ENCODE results near the gene PLA2G3.

PLA2G3 gene

GRCh38 chr22:31103111-31103510 is 37.2 kb downstream of the PLA2G3 start:
- no peak overlapping the region for H3K4me3 ChIP-seq (ENCODE audit: low read depth, low read length)
- no peak for DNase-seq (ENCODE audit: low read depth)
- no peak for TF ChIP-seq CTCF (IDR thresholded peaks at IDR 0.05; ENCODE audit: low read depth, low read length, missing control alignments)

GRCh38 chr22:31102441-31103081 is 37.7 kb downstream of the PLA2G3 start:
- TF ChIP-seq CTCF (IDR thresholded peaks at IDR 0.05; ENCODE audit: low read depth, low read length, missing control alignments): no peak
- no peak for DNase-seq (ENCODE audit: low read depth)
- no peak overlapping the region for H3K4me3 ChIP-seq (ENCODE audit: low read depth, low read length)

GRCh38 chr22:31100762-31101525 is 39.4 kb downstream of the PLA2G3 start:
- DNase-seq (ENCODE audit: low read depth): no peak
- TF ChIP-seq CTCF (IDR thresholded peaks at IDR 0.05; ENCODE audit: low read depth, low read length, missing control alignments): no peak
- no peak overlapping the region for H3K4me3 ChIP-seq (ENCODE audit: low read depth, low read length)

GRCh38 chr22:31099841-31100761 is 40.2 kb downstream of the PLA2G3 start:
- TF ChIP-seq CTCF (IDR thresholded peaks at IDR 0.05; ENCODE audit: low read depth, low read length, missing control alignments): no peak
- no peak overlapping the region for H3K4me3 ChIP-seq (ENCODE audit: low read depth, low read length)
- no peak for DNase-seq (ENCODE audit: low read depth)

GRCh38 chr22:31099386-31099785 is 40.9 kb downstream of the PLA2G3 start:
- no peak for TF ChIP-seq CTCF (IDR thresholded peaks at IDR 0.05; ENCODE audit: low read depth, low read length, missing control alignments)
- H3K4me3 ChIP-seq (ENCODE audit: low read depth, low read length): no peak overlapping the region
- DNase-seq (ENCODE audit: low read depth): no peak

- no peak for TF ChIP-seq CTCF (IDR thresholded peaks at IDR 0.05; ENCODE audit: low read depth, low read length, missing control alignments)
- no peak overlapping the region for H3K4me3 ChIP-seq (ENCODE audit: low read depth, low read length)
- no peak for DNase-seq (ENCODE audit: low read depth)
Observed at GRCh38 chr22:31098632-31099110, 41.6 kb downstream of the PLA2G3 start.

All from GM12864 (cell line).